Right lobe of liver (tissue), 6 donors: ENCODE measurements around the gene FOXR1. TPM values are rescaled to one million over a fixed set of nuclear protein-coding genes. Genes with fewer than 3 reads are reported as not detected.
"Not testable (repeated sequence)": the region's sequence is repeated elsewhere in the genome, so short reads cannot be mapped to it uniquely, and the experiment has no call there.

Experiments used
- ATAC-seq, 4 donors: fragments of 200-7000 bp; cut with Tn5 transposase; one replicate each; pipeline ENCODE4 v1.9.1; 2020; ENCODE audit warnings: mild to moderate bottlenecking in 4 of 4, moderate library complexity in 4 of 4
- DNase-seq, 3 donors: peaks; one replicate each; pipeline ENCODE4 v3.0.0-alpha.2; 2020
- H3K27ac ChIP-seq, 3 donors: fragments of 200-600 bp; one replicate each; pipeline ENCODE4 v1.8.0; 2022
- H3K27me3 ChIP-seq, 2 donors: fragments of 200-600 bp; one replicate each; pipeline ENCODE4 v1.8.0; 2022
- H3K36me3 ChIP-seq, 4 donors: fragments of 200-600 bp; sonication (generic) in 1 of 4; one replicate each; pipeline versions ENCODE4 v1.5.1 to v1.8.0; 2017 to 2022; ENCODE audit warnings: control low read depth in 1 of 4
- H3K4me1 ChIP-seq, 4 donors: fragments of 200-600 bp; sonication (generic) in 1 of 4; one replicate each; pipeline versions ENCODE4 v1.5.1 to v1.8.0; 2017 to 2022; ENCODE audit warnings: control low read depth in 1 of 4
- H3K4me3 ChIP-seq, 3 donors: fragments of 200-600 bp; one replicate each; pipeline ENCODE4 v1.8.0; 2022
- H3K9me3 ChIP-seq, 4 donors: fragments of 200-600 bp; sonication (generic) in 1 of 4; one replicate each; pipeline versions ENCODE4 v1.5.1 to v1.8.0; 2017 to 2022; ENCODE audit warnings: control low read depth in 1 of 4
- CTCF ChIP-seq, 4 donors: fragments of 200-600 bp in 3 of 4; fragments of 450-650 bp in 1 of 4; IDR thresholded peaks; one replicate each; pipeline versions ENCODE4 v1.5.1 to v1.8.0; 2016 to 2022; ENCODE audit warnings: antibody characterized with exemption in 4 of 4, mild to moderate bottlenecking in 2 of 4
- POLR2A ChIP-seq: fragments of 450-650 bp; IDR thresholded peaks from one replicate; pipeline ENCODE4 v1.6.1; 2017; ENCODE audit warnings: antibody characterized with exemption, mild to moderate bottlenecking
- WGBS: methylation state at CpG from one replicate; pipeline ENCODE4 v1.1.6; 2018; ENCODE audit warnings: low coverage, low lambda C conversion rate; ENCODE audit not compliant: insufficient coverage; ENCODE audit errors: missing lambda C conversion rate; 5-methylcytosine and 5-hydroxymethylcytosine counted together
- intact Hi-C, 2 donors: fragments of 100-400 bp; cut with DNase I; formaldehyde crosslinking; loops; one replicate each; pipeline versions ENCODE4 v1.11.2 to v1.14.1; 2022
- total RNA-seq, 6 experiments: library from RNA; depleted of rRNA in 2 of 6; stranded (reverse); fragments of >200 nt in 2 of 6; fragmentation: NEBNext Ultra II Directional in 3 of 6; extraction: Animal tissue kit (Norgen Biotek cat#: 25700) in 3 of 6; gene quantifications; one replicate each; pipeline versions ENCODE4 v1.1.0 to v1.2.4, GENCODE V29; 2016 to 2023
- donor health status: DM: no; HTN: yes; CAD: no.
- donor health status: DM: no; HTN: no; CAD: no.
- donor health status: DM: no; HTN: no; CAD: no.
- donor health status: DM: no; HTN: yes; CAD: no.
- donor health status: DM: no; HTN: yes; CAD: no.

The FOXR1 gene
- total RNA-seq, 6 experiments from 2014 or later, result not detected

GRCh38 chr11:118961189-118961588 lies 10.4 kb upstream of the FOXR1 start:
- no peak overlapping the region for H3K4me3 ChIP-seq
- DNase-seq, result no peak
- H3K9me3 ChIP-seq, result no peaks in the 10 kb centered on the region
- ATAC-seq, result no peak
- TF ChIP-seq CTCF (IDR thresholded peaks at IDR 0.05) (no peak), POLR2A (no peak)
- intact Hi-C loops, result no loop called here
- H3K27ac ChIP-seq, result no peak overlapping the region
- H3K27me3 ChIP-seq, result no peaks in the 10 kb centered on the region
- no CpG with 5 or more reads among the region's 5 CpGs for WGBS
- H3K4me1 ChIP-seq, result no peaks in the 10 kb centered on the region
- H3K36me3 ChIP-seq, result no peaks in the 10 kb centered on the region

- DNase-seq, result no peak
- no peak for ATAC-seq
- Histone ChIP-seq H3K36me3 (no peaks in the 10 kb centered on the region), H3K27ac (no peak overlapping the region), H3K27me3 (no peaks in the 10 kb centered on the region), H3K9me3 (no peaks in the 10 kb centered on the region), H3K4me1 (no peaks in the 10 kb centered on the region), H3K4me3 (no peak overlapping the region)
- TF ChIP-seq CTCF (IDR thresholded peaks at IDR 0.05) (no peak), POLR2A (no peak)
- intact Hi-C loops, result no loop called here
- 31% methylated on average over 3 of the region's 11 CpGs for WGBS
These were observed 10.0 kb upstream of the FOXR1 start for GRCh38 chr11:118961591-118961990.

- ATAC-seq, H3K4me3 ChIP-seq, H3K36me3 ChIP-seq, H3K4me1 ChIP-seq, H3K27me3 ChIP-seq, intact Hi-C loops, H3K27ac ChIP-seq, DNase-seq, H3K9me3 ChIP-seq: not testable (repeated sequence)
- WGBS, result 88% methylated on average over 2 of the region's 2 CpGs
These were observed 2.1 kb upstream of the FOXR1 start for GRCh38 chr11:118969508-118969907.

GRCh38 chr11:118973985-118974384 lies 2.4 kb downstream of the FOXR1 start:
- Histone ChIP-seq H3K27ac (no peak overlapping the region), H3K4me1 (no peaks in the 10 kb centered on the region), H3K9me3 (no peaks in the 10 kb centered on the region), H3K36me3 (no peaks in the 10 kb centered on the region), H3K4me3 (no peak overlapping the region), H3K27me3 (no peaks in the 10 kb centered on the region)
- intact Hi-C loops, result no loop called here
- TF ChIP-seq CTCF (IDR thresholded peaks at IDR 0.05) (no peak), POLR2A (no peak)
- WGBS, result 94% methylated on average over 2 of the region's 2 CpGs
- ATAC-seq (no peak), DNase-seq (no peak)

GRCh38 chr11:118975771-118976709 lies 4.5 kb downstream of the FOXR1 start:
- H3K9me3 ChIP-seq, result no peaks in the 10 kb centered on the region
- H3K27ac ChIP-seq, result no peak overlapping the region
- H3K27me3 ChIP-seq, result no peaks in the 10 kb centered on the region
- H3K4me1 ChIP-seq, result no peaks in the 10 kb centered on the region
- TF ChIP-seq CTCF (IDR thresholded peaks at IDR 0.05) (no peak), POLR2A (no peak)
- DNase-seq (no peak), ATAC-seq (peak; percentile 66 to 83 (median 78))
- intact Hi-C loops, result no loop called here
- 45% methylated on average over 15 of the region's 15 CpGs for WGBS
- H3K36me3 ChIP-seq, result no peaks in the 10 kb centered on the region
- no peak overlapping the region for H3K4me3 ChIP-seq
